Occipital lobe (tissue), 3 donors: ENCODE results near the gene WDSUB1. TPM values are rescaled to one million over a fixed set of nuclear protein-coding genes. Genes with fewer than 3 reads are reported as not detected.

Experiments used
- DNase-seq: peaks from one replicate; lab custom pipeline; 2025; lab: John Stamatoyannopoulos, UW
- small RNA-seq: library from RNA; depleted of rRNA; stranded (forward); fragments of <200 nt; gene quantifications from one replicate; pipeline ENCODE3, GENCODE V24; 2014
- total RNA-seq: library from RNA; depleted of rRNA; stranded (reverse); fragments of >200 nt; gene quantifications from one replicate; pipeline ENCODE4 v1.2.3, GENCODE V29; 2014

Gene WDSUB1
- total RNA-seq, 1 donor from 2014 or later = 30.9 TPM

- DNase-seq = no peak
These were observed 86.6 kb downstream of the WDSUB1 start for GRCh38 chr2:159199761-159200465.

GRCh38 chr2:159199236-159199635, 87.3 kb downstream of the WDSUB1 start:
- DNase-seq = no peak

- no peak for DNase-seq
These were observed 90.0 kb downstream of the WDSUB1 start for GRCh38 chr2:159196393-159196925.

GRCh38 chr2:159195697-159196096, 90.8 kb downstream of the WDSUB1 start:
- no peak for DNase-seq

GRCh38 chr2:159194241-159194640, 92.3 kb downstream of the WDSUB1 start:
- DNase-seq = no peak

GRCh38 chr2:159193791-159194190, 92.7 kb downstream of the WDSUB1 start:
- no peak for DNase-seq

- no peak for DNase-seq
These were observed 94.1 kb downstream of the WDSUB1 start for GRCh38 chr2:159192371-159192918.

- DNase-seq = no peak
These were observed 98.1 kb downstream of the WDSUB1 start for GRCh38 chr2:159188449-159188848.

GRCh38 chr2:159187106-159187505, 99.4 kb downstream of the WDSUB1 start:
- DNase-seq = no peak

GRCh38 chr2:159186462-159186861, 100.0 kb downstream of the WDSUB1 start:
- no peak for DNase-seq

Small RNA genes lying within 50 kb of the gene (small RNA-seq; reads per million reads assigned to genes)
- gene MIR6888 = not detected
